CD4-positive, alpha-beta T cell treated with Interferon gamma for 1 hour (primary cell): ENCODE results near the gene CFAP77.
A peak's percentile ranks its signal among the peaks of the same experiment; 100 is the strongest.

Experiments
- DNase-seq: peaks from one replicate; pipeline ENCODE4 v3.0.0-alpha.2; 2020

CFAP77 gene

GRCh38 chr9:132410642-132411041 lies 631 bp downstream of the CFAP77 start:
- DNase-seq: peak; percentile 12

GRCh38 chr9:132411091-132411508 lies 1.1 kb downstream of the CFAP77 start:
- DNase-seq: peak; percentile 70

- DNase-seq: peak; percentile 6
Observed at GRCh38 chr9:132412089-132412488, 2.1 kb downstream of the CFAP77 start.

GRCh38 chr9:132413926-132414325 lies 3.9 kb downstream of the CFAP77 start:
- no peak for DNase-seq

- DNase-seq: no peak
Observed at GRCh38 chr9:132414731-132415130, 4.7 kb downstream of the CFAP77 start.

- no peak for DNase-seq
Observed at GRCh38 chr9:132415181-132415580, 5.2 kb downstream of the CFAP77 start.

GRCh38 chr9:132418726-132419363 lies 8.8 kb downstream of the CFAP77 start:
- DNase-seq: no peak

- no peak for DNase-seq
Observed at GRCh38 chr9:132422574-132422973, 12.6 kb downstream of the CFAP77 start.

- DNase-seq: no peak
Observed at GRCh38 chr9:132423503-132423902, 13.5 kb downstream of the CFAP77 start.

GRCh38 chr9:132424857-132425674 lies 15.1 kb downstream of the CFAP77 start:
- no peak for DNase-seq

- no peak for DNase-seq
Observed at GRCh38 chr9:132425675-132426062, 15.7 kb downstream of the CFAP77 start.

GRCh38 chr9:132426639-132427414 lies 16.8 kb downstream of the CFAP77 start:
- DNase-seq: no peak

- no peak for DNase-seq
Observed at GRCh38 chr9:132430998-132431397, 21.0 kb downstream of the CFAP77 start.

GRCh38 chr9:132434881-132435280 lies 24.9 kb downstream of the CFAP77 start:
- no peak for DNase-seq

- DNase-seq: no peak
Observed at GRCh38 chr9:132439153-132439552, 29.1 kb downstream of the CFAP77 start.

GRCh38 chr9:132440735-132441134 lies 30.7 kb downstream of the CFAP77 start:
- DNase-seq: no peak

GRCh38 chr9:132441404-132441803 lies 31.4 kb downstream of the CFAP77 start:
- DNase-seq: no peak

GRCh38 chr9:132443951-132444607 lies 34.1 kb downstream of the CFAP77 start:
- DNase-seq: no peak

GRCh38 chr9:132446887-132447286 lies 36.9 kb downstream of the CFAP77 start:
- no peak for DNase-seq

GRCh38 chr9:132447346-132447745 lies 37.3 kb downstream of the CFAP77 start:
- no peak for DNase-seq

- DNase-seq: no peak
Observed at GRCh38 chr9:132447902-132448301, 37.9 kb downstream of the CFAP77 start.

GRCh38 chr9:132451276-132451675 lies 41.3 kb downstream of the CFAP77 start:
- DNase-seq: peak; percentile 15

GRCh38 chr9:132456241-132456640 lies 46.2 kb downstream of the CFAP77 start:
- DNase-seq: no peak
